Jurkat, Clone E6-1 (cell line): ENCODE data around the gene LMBR1L. TPM values are rescaled to one million over a fixed set of nuclear protein-coding genes. Genes with fewer than 3 reads are reported as not detected.
"Not testable (repeated sequence)": the region's sequence is repeated elsewhere in the genome, so short reads cannot be mapped to it uniquely, and the experiment has no call there.

Source experiments
- DNase-seq: peaks from one replicate; pipeline ENCODE4 v3.0.0-alpha.2; 2011; ENCODE audit warnings: low read depth, low spot score
- H3K4me3 ChIP-seq: 2 replicates; pipeline ENCODE4 v1.5.1; 2011; ENCODE audit warnings: mild to moderate bottlenecking, low read length, control low read depth, moderate library complexity
- polyA plus RNA-seq: library from polyadenylated mRNA; unstranded; fragments of >200 nt; gene quantifications from one replicate; pipeline ENCODE4 v1.2.1, GENCODE V29; 2012; ENCODE audit warnings: missing spikeins; ENCODE audit not compliant: insufficient read length, insufficient read depth

LMBR1L gene, protein sequence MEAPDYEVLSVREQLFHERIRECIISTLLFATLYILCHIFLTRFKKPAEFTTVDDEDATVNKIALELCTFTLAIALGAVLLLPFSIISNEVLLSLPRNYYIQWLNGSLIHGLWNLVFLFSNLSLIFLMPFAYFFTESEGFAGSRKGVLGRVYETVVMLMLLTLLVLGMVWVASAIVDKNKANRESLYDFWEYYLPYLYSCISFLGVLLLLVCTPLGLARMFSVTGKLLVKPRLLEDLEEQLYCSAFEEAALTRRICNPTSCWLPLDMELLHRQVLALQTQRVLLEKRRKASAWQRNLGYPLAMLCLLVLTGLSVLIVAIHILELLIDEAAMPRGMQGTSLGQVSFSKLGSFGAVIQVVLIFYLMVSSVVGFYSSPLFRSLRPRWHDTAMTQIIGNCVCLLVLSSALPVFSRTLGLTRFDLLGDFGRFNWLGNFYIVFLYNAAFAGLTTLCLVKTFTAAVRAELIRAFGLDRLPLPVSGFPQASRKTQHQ
- 71.3 TPM for polyA plus RNA-seq

DNA sequence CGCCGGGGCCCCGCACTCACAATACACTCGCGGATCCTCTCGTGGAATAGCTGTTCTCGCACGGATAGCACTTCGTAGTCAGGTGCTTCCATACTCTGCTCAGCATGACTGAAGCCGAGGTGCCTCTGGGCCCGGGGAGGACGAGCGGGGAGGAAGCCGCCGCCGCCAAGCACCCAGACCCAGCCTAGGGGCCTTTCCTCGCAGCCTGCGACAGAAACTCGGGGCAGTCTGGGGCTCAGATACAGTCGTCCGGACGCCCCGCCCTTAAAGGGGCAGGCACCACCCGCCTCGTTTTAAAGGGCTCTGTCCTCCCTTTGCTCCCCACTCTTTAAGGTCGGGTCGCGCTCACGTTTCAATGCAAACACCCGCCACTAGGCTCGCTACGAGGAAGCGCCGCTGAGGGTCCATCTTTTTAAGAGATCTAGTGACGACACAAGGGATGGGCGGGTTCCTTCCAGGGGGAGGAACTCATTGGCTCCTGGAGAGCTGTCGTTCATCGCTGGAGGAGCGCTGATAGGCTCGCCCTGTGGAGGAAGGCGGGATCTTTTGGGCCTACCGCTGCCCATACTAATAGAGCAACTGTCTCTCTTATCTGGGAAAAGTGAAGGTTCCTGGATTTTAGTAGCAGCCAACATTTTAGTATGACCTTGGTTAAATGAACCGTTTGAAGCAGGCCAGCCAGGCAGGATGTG lies at the start of gene LMBR1L:
TSS of gene LMBR1L (minus strand) at position 384 of the 692 bp plus-strand sequence. CDS start at position 92, 292 bp downstream.
- peak; percentile 97 for DNase-seq
- H3K4me3 ChIP-seq: peak within 1 kb of the TSS; percentile 88

DNA sequence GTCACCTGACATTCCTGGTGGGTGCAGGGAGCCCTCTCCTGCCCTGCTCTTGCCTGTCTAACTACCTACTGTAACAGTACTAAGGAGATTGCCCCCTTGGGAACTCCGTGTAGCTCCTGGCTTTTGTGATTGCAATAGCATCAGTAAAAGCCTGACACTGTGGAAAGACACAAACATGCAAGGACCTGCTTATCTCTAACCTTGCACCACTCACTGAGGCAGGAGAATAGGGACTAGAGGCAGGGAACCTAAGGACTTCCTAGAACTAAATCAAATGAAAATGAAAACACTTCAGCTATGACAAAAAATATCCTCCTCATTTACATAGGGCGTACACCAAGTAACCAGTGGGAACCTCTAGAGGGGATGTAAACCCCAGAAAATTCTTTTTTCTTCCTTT lies 49.8 kb upstream of the LMBR1L start:
- DNase-seq: no peak
- no peak overlapping the region for H3K4me3 ChIP-seq

DNA sequence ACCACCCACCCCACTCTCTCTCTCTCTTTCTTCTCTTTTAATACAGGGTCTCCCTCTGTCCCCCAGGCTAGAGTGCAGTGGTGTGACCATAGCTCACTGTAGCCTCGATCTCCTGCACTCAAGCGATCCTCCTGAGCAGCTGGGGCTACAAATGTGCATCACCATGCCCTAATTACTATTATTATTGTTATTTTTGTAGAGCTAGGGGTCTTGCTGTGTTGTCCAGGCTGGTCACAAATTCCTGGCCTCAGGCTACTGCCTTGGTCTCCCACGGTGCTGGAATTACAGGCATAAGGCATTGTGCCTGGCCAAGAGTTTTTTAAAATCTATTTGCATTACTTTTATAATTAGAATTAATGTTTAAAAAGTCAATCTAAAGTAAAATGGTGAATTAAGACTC lies 43.6 kb upstream of the LMBR1L start:
- DNase-seq: no peak
- H3K4me3 ChIP-seq: no peak overlapping the region

DNA sequence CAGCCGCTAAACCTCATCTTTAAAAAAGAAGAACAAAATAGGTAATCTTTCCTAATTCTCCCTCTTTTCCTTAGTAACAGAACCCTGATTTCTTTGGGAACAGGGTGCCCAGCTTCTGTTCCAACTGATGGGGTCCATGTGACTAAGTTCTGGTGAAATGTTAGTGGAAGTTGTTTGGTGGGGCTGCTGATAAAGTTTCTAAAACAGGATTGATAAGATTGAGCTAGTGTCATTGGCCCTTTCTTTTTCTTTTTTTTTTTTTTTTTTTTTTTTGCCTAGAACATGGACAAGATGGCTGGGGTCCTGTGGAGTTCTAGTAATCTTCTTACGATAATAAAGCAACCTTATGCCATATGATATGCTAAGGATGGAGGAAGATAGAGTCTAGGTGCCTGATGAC lies 36.7 kb upstream of the LMBR1L start:
- H3K4me3 ChIP-seq: no peak overlapping the region
- no peak for DNase-seq

DNA sequence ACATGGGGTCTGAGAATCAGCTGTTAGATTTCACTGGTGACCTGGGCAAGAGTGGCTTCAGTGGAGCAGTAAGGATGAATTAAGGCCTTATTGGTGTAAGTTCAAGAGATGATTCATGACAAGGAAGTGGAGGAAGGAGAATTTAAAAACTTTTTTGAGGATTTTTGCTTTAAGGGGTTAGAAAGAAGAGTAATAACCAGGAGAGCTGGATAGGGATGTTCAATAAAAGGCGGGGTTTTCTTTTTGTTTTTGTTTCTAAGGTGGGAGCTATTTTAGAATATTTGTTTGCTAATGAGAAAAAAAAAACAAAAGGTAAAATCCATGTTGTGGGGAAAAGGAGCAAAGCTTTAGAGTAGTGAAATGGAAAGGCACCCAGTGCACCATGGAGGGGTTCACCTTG lies 35.8 kb upstream of the LMBR1L start:
- no peak overlapping the region for H3K4me3 ChIP-seq
- DNase-seq: no peak

DNA sequence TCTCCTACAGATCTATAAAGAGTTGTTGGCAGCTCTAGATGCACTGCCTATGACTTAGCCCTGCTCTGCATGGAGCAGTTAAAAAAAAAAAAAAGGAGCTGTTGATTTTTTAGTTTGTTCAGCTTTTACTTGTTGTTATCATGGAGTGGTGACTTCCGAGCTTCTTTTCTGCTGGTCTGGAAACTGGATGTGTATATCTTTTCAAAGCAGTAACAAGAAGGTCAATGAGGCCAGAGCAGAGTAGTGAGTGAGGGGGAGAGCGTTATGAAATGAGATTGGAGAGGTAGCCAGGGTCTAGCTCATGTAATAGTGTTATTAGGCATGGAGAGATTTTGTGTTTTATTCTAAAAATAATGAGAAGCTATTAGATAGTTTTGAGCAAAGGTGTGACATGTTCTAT lies 33.7 kb upstream of the LMBR1L start:
- H3K4me3 ChIP-seq: no peak overlapping the region
- DNase-seq: no peak

DNA sequence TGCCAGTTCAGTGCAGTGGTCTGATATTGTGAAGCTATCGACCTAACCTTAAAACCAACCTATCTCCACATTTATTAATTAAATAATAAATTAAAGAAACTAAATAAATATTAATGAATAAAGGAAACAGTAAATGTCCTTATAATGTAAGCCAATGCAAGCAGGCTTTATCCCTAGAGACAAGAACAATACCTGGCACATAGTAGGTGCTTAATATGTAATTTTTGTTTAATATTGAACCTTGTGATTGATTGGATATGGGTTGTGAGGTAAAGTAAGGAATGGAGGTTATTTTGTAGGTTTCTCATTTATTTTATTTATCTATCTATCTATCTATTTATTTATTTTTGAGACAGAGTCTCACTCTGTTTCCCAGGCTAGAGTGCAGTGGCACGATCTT lies 28.4 kb upstream of the LMBR1L start:
- no peak for DNase-seq
- H3K4me3 ChIP-seq: no peak overlapping the region

DNA sequence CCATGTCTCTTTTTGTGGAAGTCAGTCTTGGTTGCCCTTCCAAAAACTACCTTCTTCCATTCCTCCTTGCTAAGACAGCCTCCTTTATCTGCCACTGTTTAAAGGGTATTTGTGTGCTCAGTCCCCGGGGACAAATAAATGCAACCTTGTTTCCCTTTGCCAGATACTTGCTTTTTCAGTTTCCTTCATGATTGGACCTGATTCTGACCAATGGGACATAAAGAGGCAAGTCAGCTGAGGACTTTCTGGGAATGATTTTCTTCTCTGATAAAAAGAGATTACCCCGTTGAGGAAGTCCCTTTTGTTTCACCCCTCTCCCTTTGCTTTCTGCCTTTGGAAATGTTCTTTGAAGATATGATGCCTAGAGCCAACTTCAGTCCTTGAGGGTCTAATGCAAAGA lies 27.9 kb upstream of the LMBR1L start:
- DNase-seq: no peak
- H3K4me3 ChIP-seq: no peak overlapping the region

DNA sequence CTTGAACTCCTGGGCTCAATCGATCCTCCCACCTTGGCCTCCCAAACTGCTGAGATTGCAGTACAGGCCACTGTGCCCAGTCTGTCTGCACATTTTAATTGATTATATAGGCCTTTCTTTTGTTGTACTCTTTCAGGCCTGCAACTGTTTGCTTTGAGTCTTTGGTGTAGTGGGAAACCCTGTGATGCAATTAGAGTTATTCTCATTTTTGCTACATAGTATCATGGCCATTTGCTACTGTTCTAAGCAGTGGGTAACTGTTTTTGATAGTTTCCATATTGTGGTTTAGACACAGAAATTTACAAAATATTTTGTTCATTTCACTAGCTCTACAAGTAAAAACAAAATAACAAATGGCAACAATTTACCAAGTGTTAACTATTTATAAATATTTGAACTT lies 26.8 kb upstream of the LMBR1L start:
- no peak for DNase-seq
- no peak overlapping the region for H3K4me3 ChIP-seq

DNA sequence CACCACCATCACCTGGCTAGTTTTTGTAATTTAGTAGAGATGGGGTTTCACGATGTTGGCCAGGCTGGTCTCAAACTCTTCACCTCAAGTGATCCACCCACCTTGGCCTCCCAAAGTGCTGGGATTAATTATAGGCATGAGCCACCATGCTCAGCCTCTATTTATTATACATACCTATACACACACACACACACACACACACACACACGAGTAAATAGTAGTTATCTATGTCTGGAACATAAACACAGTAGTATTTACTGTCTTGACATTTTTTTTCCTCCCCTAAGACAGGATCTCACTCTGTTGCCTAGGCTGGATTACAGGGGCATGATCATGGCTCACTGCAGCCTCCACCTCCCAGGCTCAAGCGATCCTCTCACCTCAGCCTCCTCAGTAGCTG lies 26.4 kb upstream of the LMBR1L start:
- not testable (repeated sequence) for H3K4me3 ChIP-seq, DNase-seq

DNA sequence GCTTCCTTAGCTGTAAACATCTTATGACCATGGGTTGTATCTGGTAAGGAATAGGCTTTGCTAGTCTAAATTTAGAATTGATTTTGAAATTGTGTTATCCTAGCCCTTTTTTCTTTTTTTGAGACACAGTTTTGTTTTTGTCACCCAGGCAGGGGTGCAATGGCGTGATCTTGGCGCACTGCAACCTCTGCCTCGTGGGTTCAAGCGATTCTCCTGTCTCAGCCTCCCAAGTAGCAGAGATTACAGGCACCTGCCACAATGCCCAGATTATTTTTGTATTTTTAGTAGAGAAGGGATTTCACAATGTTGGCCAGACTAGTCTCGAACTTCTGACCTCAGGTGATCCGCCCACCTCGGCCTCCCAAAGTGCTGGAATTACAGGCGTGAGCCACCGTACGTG lies 22.9 kb upstream of the LMBR1L start:
- no peak for DNase-seq
- H3K4me3 ChIP-seq: no peak overlapping the region

DNA sequence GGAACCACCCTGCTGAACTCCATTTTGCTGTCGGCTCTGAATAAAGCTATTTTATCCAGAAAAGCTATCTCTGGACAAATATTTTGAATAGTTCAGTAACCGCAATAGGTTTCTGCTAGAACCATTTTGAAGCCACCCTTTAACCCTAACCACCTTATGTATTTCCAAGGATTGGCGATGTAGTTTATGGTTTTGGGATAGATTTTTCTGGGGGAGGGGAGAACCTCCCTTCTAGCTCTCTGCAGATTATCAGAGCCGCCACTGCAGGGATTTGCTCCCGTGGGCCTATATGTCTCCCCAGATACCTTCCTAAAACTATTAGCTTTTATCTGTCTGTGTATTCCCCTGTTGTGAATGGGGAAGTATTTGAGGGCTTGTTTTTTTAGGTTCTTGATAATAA lies 22.4 kb upstream of the LMBR1L start:
- no peak overlapping the region for H3K4me3 ChIP-seq
- DNase-seq: no peak

DNA sequence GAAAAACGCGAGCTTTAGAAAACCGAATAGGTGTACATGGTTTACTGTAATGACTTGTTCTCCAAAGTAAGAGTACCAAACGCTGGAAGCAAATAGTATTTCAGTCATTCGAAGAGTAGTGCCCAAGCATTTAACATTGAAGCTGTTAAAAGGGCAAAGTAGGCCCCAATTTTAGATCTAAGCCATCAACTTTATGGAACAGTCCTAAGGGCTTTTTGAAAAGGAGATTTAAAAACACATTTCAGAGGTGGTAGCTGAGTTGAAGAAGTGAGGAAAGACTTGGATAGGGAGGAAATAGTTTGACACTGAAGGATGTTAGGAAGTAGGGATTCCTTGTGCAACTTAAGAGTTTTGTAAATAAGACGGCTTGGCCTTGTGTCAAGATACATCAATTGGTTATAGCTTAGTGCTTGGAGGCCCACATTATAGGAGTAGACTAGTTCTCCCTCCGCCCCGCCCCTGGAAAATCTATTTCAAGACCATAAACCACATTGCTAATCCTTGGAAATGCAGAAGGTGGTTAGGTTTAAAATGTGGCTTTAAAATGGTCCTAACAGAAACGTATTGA lies 21.3 kb upstream of the LMBR1L start:
- peak overlapping the region; percentile 68 for H3K4me3 ChIP-seq
- peak; percentile 25 for DNase-seq

DNA sequence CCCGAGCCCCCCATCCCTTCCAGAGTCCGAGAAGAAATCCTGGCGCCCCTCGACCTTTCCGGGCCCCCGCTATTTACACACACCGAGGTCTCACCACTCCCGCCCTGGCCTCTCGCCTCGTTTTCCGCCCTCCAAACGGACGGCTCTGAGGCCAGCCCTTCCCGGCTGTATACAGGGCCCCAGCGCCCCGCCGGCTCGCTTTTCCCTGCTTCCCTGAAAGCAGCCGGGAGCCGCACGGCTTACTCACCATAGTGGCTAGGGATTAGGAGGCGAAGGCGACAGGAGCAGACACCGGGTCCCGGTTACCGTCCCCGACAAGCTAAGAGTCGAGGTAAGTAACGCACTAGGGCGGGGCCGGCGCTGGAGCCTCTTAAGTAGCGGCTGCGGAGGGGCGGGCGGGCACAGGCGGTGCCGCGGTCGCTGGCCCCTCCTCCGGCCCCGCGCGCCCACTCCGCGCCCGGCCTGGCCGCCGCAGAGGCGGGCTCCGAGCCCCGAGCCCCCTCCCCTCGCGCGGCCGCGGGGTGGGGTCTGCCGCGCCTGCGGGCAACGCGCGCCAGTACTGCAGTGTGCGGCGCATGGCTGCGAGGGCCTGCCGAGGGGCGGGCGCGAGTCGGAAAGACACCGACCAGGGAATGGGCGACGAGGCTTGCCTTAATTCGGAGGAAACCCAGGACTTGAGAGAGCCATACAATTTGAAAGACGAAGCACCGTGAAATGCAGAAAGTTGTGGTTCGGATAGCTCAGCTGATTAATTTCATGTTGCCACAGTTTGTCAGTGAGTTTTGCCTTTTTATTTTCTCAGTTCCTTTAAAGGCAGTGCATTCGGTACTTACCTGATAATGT lies 20.6 kb upstream of the LMBR1L start, which contains the start of gene TUBA1B:
TSS of gene TUBA1B (minus strand) at position 345 of the 843 bp plus-strand sequence. CDS start at position 250, 95 bp downstream.
- peak; percentile 81 for DNase-seq
- peak within 1 kb of the TSS; percentile 78 for H3K4me3 ChIP-seq

DNA sequence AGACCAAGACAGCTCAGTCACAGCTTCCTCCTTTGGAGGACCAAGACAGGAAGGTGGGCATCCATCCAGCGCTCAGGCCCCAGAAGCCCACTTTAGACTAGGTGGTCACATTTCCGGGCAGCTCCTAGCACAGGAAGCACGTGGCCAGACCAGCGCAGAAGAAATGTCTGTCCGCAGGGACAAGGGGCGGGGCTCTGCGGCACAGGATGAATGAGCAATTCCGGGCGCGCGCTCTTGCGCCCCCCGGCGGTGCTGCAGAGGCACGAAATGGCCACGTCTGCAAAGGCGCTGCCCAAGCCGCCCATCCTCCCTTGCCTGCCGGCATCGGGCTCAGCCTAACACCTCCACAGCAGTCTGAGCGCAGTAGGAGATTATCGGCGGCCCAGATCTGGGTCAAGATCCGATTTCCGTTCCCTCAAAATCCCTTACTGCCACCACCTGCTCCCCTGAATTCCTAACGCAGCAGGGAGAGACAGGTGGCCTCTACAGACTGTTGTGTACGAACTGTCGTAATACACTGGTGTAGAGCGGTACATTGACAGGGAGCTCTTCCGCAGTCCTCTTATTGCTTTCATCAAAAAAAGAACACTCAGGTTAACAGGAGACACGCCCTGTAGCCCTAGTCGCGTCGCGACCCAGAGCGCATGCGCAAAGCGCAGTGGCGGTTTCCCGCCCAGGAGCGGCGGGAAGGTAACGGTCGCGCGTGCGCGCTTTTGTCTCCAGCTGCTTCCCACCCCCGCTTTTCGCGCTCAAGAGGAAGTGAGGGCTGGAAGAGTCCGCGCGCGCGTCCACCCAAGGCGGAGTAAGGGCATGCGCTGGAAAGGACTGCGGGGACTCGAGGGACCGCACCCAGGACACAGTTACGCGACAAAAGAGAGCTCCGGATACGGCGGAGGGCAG lies 19.8 kb upstream of the LMBR1L start:
- DNase-seq: peak; percentile 90
- H3K4me3 ChIP-seq: peak overlapping the region; percentile 78

DNA sequence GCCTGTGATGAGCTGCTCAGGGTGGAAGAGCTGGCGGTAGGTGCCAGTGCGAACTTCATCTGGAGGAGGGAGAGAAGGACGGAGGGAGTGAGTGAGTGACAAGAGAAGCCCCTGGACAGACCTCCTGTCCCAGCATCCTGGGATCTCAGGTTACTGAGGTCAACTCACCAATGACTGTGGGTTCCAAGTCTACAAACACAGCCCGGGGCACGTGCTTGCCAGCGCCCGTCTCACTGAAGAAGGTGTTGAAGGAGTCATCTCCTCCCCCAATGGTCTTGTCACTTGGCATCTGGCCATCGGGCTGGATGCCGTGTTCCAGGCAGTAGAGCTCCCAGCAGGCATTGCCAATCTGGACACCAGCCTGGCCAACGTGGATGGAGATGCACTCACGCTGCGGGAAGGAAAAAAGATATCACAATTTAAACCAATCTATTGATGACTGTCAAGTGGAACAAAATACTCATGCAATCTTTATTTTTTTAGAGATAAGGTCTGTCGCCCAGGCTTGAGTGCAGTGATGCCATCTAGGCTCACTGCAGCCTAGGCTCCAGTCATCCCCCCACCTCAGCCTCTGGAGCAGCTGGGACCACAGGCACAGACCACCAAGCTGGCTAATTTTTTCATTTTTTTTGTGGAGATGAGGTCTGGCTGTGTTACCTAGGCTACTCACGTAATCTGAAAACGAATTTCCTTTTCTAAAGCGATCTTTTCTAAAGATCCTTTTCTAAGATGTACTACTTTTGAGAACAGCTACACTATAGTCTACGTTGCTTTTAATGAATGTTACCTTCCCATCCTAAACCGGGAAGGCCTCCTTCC lies 18.9 kb upstream of the LMBR1L start:
- H3K4me3 ChIP-seq: peak overlapping the region; percentile 78
- no peak for DNase-seq

DNA sequence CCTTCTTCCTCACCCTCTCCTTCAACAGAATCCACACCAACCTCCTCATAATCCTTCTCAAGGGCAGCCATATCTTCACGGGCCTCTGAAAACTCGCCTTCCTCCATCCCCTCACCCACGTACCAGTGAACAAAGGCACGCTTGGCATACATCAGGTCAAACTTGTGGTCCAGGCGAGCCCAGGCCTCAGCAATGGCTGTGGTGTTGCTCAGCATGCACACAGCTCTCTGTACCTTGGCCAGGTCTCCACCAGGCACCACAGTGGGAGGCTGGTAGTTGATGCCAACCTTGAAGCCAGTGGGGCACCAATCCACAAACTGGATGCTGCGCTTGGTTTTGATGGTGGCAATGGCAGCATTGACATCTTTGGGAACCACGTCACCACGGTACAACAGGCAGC lies 17.3 kb upstream of the LMBR1L start:
- not testable (repeated sequence) for DNase-seq, H3K4me3 ChIP-seq
